T-helper 1 cell (primary cell): ENCODE data around the gene LHX8.
"Not testable (repeated sequence)": the region's sequence is repeated elsewhere in the genome, so short reads cannot be mapped to it uniquely, and the experiment has no call there.

Experiments used
- DNase-seq, 5 donors: peaks; one replicate each; pipeline ENCODE4 v3.0.0-alpha.2; 2012 to 2020
- total RNA-seq, 4 donors: gene quantifications; one replicate each; lab custom pipeline; 2026; lab: John Stamatoyannopoulos, UW

LHX8 gene
- total RNA-seq: 0 reads per million in 4 donors

- no peak for DNase-seq
These were observed at the start of gene LHX8 for GRCh38 chr1:75133750-75134646. Gene LHX8, plus strand, starts transcription at chr1:75134388. Its CDS starts 2,227 bp downstream, at chr1:75136615.

GRCh38 chr1:75085931-75086330 is 48.3 kb upstream of the LHX8 start:
- DNase-seq: no peak

GRCh38 chr1:75087278-75087677 is 46.9 kb upstream of the LHX8 start:
- no peak for DNase-seq

- no peak for DNase-seq
These were observed 42.0 kb upstream of the LHX8 start for GRCh38 chr1:75092141-75092540.

GRCh38 chr1:75097654-75098053 is 36.5 kb upstream of the LHX8 start:
- DNase-seq: no peak

GRCh38 chr1:75099581-75099980 is 34.6 kb upstream of the LHX8 start:
- no peak for DNase-seq

- no peak for DNase-seq
These were observed 33.6 kb upstream of the LHX8 start for GRCh38 chr1:75100481-75101092.

- DNase-seq: not testable (repeated sequence)
These were observed 21.7 kb upstream of the LHX8 start for GRCh38 chr1:75112362-75112951.

GRCh38 chr1:75115654-75116053 is 18.5 kb upstream of the LHX8 start:
- DNase-seq: no peak

GRCh38 chr1:75123756-75124155 is 10.4 kb upstream of the LHX8 start:
- no peak for DNase-seq

GRCh38 chr1:75124510-75124909 is 9.7 kb upstream of the LHX8 start:
- DNase-seq: no peak

- no peak for DNase-seq
These were observed 8.9 kb upstream of the LHX8 start for GRCh38 chr1:75125161-75125726.

- no peak for DNase-seq
These were observed 7.5 kb upstream of the LHX8 start for GRCh38 chr1:75126611-75127101.

- DNase-seq: no peak
These were observed 6.1 kb upstream of the LHX8 start for GRCh38 chr1:75127916-75128717.

- DNase-seq: no peak
These were observed 4.6 kb upstream of the LHX8 start for GRCh38 chr1:75129660-75129982.

GRCh38 chr1:75129983-75130789 is 4.0 kb upstream of the LHX8 start:
- DNase-seq: no peak

- no peak for DNase-seq
These were observed 3.2 kb upstream of the LHX8 start for GRCh38 chr1:75130865-75131564.

GRCh38 chr1:75131565-75132241 is 2.5 kb upstream of the LHX8 start:
- no peak for DNase-seq

GRCh38 chr1:75132242-75132811 is 1.9 kb upstream of the LHX8 start:
- DNase-seq: no peak
